22Rv1 (cell line): ENCODE measurements around the gene AFF1.

Source experiments
- CTCF ChIP-seq: fragments of 450-650 bp; IDR thresholded peaks from 2 replicates; pipeline ENCODE4 v1.5.1; 2017; ENCODE audit warnings: mild to moderate bottlenecking
- ZFX ChIP-seq: fragments of 450-650 bp; IDR thresholded peaks from 2 replicates; pipeline ENCODE4 v1.6.1; 2017; ENCODE audit warnings: antibody characterized with exemption, borderline replicate concordance

GRCh38 chr4:87031920-87032319 is 97.1 kb downstream of the AFF1 start:
- TF ChIP-seq CTCF (no peak), ZFX (no peak)
